HG02798 (cell line): ENCODE data around the gene OSTM1.

Source experiments
- ATAC-seq: cut with Tn5 transposase; IDR thresholded peaks from one replicate; pipeline ENCODE4 v1.9.1; 2021; ENCODE audit warnings: mild to moderate bottlenecking; ENCODE audit not compliant: unreplicated experiment, poor library complexity

The OSTM1 gene

GRCh38 chr6:108074359-108075144 lies at the start of gene OSTM1:
OSTM1 (minus strand) TSS chr6:108074741; CDS start chr6:108074651, 90 bp downstream.
- ATAC-seq, result peak; percentile 96

GRCh38 chr6:108123946-108124345 lies 49.4 kb upstream of the OSTM1 start:
- no peak for ATAC-seq

GRCh38 chr6:108123481-108123929 lies 49.0 kb upstream of the OSTM1 start:
- no peak for ATAC-seq

GRCh38 chr6:108121612-108122011 lies 47.1 kb upstream of the OSTM1 start:
- ATAC-seq, result no peak

GRCh38 chr6:108120311-108120710 lies 45.8 kb upstream of the OSTM1 start:
- no peak for ATAC-seq

- no peak for ATAC-seq
These were observed 45.2 kb upstream of the OSTM1 start for GRCh38 chr6:108119769-108120141.

- ATAC-seq, result no peak
These were observed 44.5 kb upstream of the OSTM1 start for GRCh38 chr6:108118810-108119768.

GRCh38 chr6:108118359-108118724 lies 43.8 kb upstream of the OSTM1 start:
- ATAC-seq, result no peak

- peak; percentile 51 for ATAC-seq
These were observed 43.2 kb upstream of the OSTM1 start for GRCh38 chr6:108117427-108118358.

GRCh38 chr6:108116546-108117426 lies 42.2 kb upstream of the OSTM1 start:
- ATAC-seq, result no peak

GRCh38 chr6:108115598-108116058 lies 41.1 kb upstream of the OSTM1 start:
- ATAC-seq, result no peak

GRCh38 chr6:108114841-108115597 lies 40.5 kb upstream of the OSTM1 start:
- no peak for ATAC-seq

GRCh38 chr6:108113557-108114519 lies 39.3 kb upstream of the OSTM1 start:
- no peak for ATAC-seq

GRCh38 chr6:108108374-108108773 lies 33.8 kb upstream of the OSTM1 start:
- ATAC-seq, result no peak

GRCh38 chr6:108107102-108107501 lies 32.6 kb upstream of the OSTM1 start:
- ATAC-seq, result no peak

- no peak for ATAC-seq
These were observed 32.2 kb upstream of the OSTM1 start for GRCh38 chr6:108106694-108107093.

- ATAC-seq, result no peak
These were observed 31.7 kb upstream of the OSTM1 start for GRCh38 chr6:108106261-108106660.
